OCI-LY3 (cell line): Measurements from ENCODE around the gene FCN1.

Experiments
- H2AFZ ChIP-seq: fragments of 200-600, 300-600 bp; shearing (Covaris generic); 2 replicates; pipeline ENCODE4 v1.6.0; 2014; ENCODE audit warnings: antibody characterized with exemption, low read depth, low read length
- H3K27ac ChIP-seq: fragments of 200-600, 300-600 bp; sonication (generic); 2 replicates; pipeline ENCODE4 v1.5.1; 2014; ENCODE audit warnings: mild to moderate bottlenecking, low read length, moderate library complexity, mixed read lengths
- H3K27me3 ChIP-seq: fragments of 200-600, 300-600 bp; sonication (generic); 2 replicates; pipeline ENCODE4 v1.6.1; 2014; ENCODE audit warnings: low read depth, low read length, mixed read lengths
- H3K36me3 ChIP-seq: fragments of 200-600, 300-600 bp; sonication (generic); replicated peaks from 2 replicates; pipeline ENCODE3; 2014; ENCODE audit warnings: low read depth, low read length, mixed read lengths
- H3K4me1 ChIP-seq: fragments of 300-600, 200-600 bp; sonication (generic); 2 replicates; pipeline ENCODE4 v1.6.1; 2014; ENCODE audit warnings: low read length, mixed read lengths
- H3K4me2 ChIP-seq: fragments of 200-600, 300-600 bp; sonication (generic); 2 replicates; pipeline ENCODE4 v1.6.1; 2014; ENCODE audit warnings: low read length, mixed read lengths
- H3K4me3 ChIP-seq: fragments of 300-600, 200-600 bp; sonication (generic); 2 replicates; pipeline ENCODE4 v1.5.1; 2014; ENCODE audit warnings: antibody characterized with exemption, mild to moderate bottlenecking, low read length, moderate library complexity
- H3K79me2 ChIP-seq: fragments of 300-600, 200-600 bp; shearing (Covaris generic); 2 replicates; pipeline ENCODE4 v1.6.1; 2014; ENCODE audit warnings: mild to moderate bottlenecking, low read length, mixed read lengths
- H3K9ac ChIP-seq: fragments of 300-600, 200-600 bp; shearing (Covaris generic); 2 replicates; pipeline ENCODE4 v1.6.0; 2014; ENCODE audit warnings: mild to moderate bottlenecking, low read length, moderate library complexity
- H3K9me3 ChIP-seq: fragments of 200-600, 300-600 bp; shearing (Covaris generic); 2 replicates; pipeline ENCODE4 v1.6.1; 2014; ENCODE audit warnings: low read length, mixed read lengths; ENCODE audit not compliant: insufficient read depth
- H4K20me1 ChIP-seq: fragments of 200-600, 300-600 bp; sonication (generic); 2 replicates; pipeline ENCODE4 v1.6.1; 2016; ENCODE audit warnings: low read length, mixed read lengths; ENCODE audit not compliant: insufficient read depth
- CTCF ChIP-seq: fragments of 200-600, 300-600 bp; sonication (generic); IDR thresholded peaks from 2 replicates; pipeline ENCODE4 v1.5.1; 2014; ENCODE audit warnings: antibody characterized with exemption, low read length, low read depth
- EZH2phosphoT487 ChIP-seq: fragments of 200-600 bp; shearing (Covaris generic); IDR thresholded peaks from 2 replicates; pipeline ENCODE4 v1.6.1; 2018; ENCODE audit warnings: antibody characterized with exemption, mixed run types, low read depth

FCN1 gene

GRCh38 chr9:134913713-134914500 lies 3.8 kb downstream of the FCN1 start:
- Histone ChIP-seq H3K4me3 (no peak overlapping the region), H3K9me3 (no peaks in the 10 kb centered on the region), H3K36me3 (no peaks in the 10 kb centered on the region), H2AFZ (no peak overlapping the region), H3K4me1 (peaks cover under 1% of the 10 kb centered on the region; the same call in 1 of the 2 replicates), H3K27ac (no peak overlapping the region), H3K79me2 (no peaks in the 10 kb centered on the region), H3K9ac (no peak overlapping the region), H4K20me1 (no peaks in the 10 kb centered on the region), H3K27me3 (no peaks in the 10 kb centered on the region), H3K4me2 (no peak overlapping the region)
- TF ChIP-seq EZH2phosphoT487 (no peak), CTCF (no peak)

DNA sequence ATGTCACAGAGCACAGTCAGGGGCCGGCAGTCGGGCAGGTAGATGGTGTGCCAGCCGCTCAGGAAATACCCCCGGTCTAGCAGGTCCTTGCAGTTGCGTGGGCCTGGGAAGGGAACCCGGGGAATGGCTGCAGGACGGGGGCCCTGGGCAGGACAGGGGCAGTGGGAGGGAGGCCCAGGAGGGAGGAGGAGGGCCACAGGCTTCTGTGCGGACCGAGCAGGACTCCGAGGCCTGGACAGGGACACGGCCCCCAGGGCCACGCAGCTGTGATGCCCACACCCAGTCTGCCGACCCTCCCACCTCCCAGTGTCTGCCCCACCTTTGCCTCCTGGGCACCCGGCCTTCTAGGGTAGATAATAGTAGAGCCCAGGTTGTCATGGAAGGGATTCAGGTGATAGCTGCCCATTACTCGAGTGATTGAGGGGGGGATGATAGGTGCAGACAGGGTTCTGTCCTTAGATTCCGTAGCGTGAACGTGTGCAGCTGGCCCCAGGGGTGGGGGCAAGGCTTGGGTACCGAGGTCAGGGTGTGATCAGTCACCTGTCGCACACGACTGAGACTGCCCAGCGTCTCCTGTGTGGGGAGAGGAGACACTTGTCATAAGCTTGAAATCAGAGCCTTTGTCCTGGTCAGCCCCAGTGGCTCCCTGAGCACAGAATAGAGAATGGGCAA lies 4.5 kb downstream of the FCN1 start:
- no peaks in the 10 kb centered on the region for H4K20me1 ChIP-seq
- H3K9me3 ChIP-seq, result no peaks in the 10 kb centered on the region
- no peak overlapping the region for H2AFZ ChIP-seq
- no peaks in the 10 kb centered on the region for H3K4me1 ChIP-seq
- no peak overlapping the region for H3K4me3 ChIP-seq
- H3K4me2 ChIP-seq, result no peak overlapping the region
- no peaks in the 10 kb centered on the region for H3K27me3 ChIP-seq
- no peaks in the 10 kb centered on the region for H3K36me3 ChIP-seq
- TF ChIP-seq CTCF (no peak), EZH2phosphoT487 (no peak)
- H3K9ac ChIP-seq, result no peak overlapping the region
- no peak overlapping the region for H3K27ac ChIP-seq
- no peaks in the 10 kb centered on the region for H3K79me2 ChIP-seq

DNA sequence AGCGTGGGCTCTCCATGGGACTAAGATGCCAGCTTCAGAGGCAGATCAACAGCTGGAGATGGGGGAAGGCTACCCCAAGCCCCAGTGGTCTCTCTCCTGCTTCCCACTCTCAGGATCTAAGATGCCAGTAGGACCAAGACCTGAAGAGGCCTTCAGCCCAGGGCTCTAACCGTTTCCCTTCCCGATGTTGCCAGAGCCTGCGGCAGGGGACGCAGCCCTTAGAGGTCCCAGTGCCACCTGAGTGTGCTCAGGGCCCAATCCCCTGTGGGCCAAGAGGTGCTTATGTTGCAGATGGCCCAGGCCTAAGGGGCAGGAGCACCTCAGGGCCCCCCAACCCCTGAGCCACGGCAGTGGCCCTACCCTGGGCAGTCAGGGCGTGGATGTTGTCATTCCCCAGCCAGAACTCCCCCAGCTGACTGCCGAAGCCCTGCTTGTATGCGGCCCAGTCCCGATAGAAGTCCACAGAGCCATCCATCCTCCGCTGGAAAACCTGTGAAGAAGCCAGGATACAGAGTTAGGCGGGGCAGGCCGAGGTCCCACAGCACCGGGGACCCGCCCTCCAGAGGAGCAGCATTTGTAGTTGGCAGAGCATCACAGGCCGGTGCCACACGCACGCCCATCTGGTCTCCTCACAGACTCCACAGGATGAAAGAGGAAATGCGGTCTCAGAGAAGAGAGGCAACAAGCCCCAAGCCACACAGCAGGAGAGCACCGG lies 5.4 kb downstream of the FCN1 start:
- Histone ChIP-seq H3K27me3 (no peaks in the 10 kb centered on the region), H2AFZ (no peak overlapping the region), H3K27ac (no peak overlapping the region), H3K36me3 (no peaks in the 10 kb centered on the region), H3K4me3 (no peak overlapping the region), H3K9me3 (no peaks in the 10 kb centered on the region), H3K79me2 (no peaks in the 10 kb centered on the region), H3K4me2 (no peak overlapping the region), H4K20me1 (no peaks in the 10 kb centered on the region), H3K4me1 (no peaks in the 10 kb centered on the region), H3K9ac (no peak overlapping the region)
- no peak for TF ChIP-seq CTCF
- TF ChIP-seq EZH2phosphoT487, result no peak
